HepG2 (cell line): Measurements from ENCODE around the gene NRG3. TPM values are rescaled to one million over a fixed set of nuclear protein-coding genes. Genes with fewer than 3 reads are reported as not detected.

ENCODE experiments used
- AHDC1 ChIP-seq: sonication (generic); formaldehyde crosslinking; IDR thresholded peaks from 2 replicates; pipeline ENCODE4 v1.5.1; 2020; ENCODE audit warnings: mild to moderate bottlenecking, missing genetic modification reagents, borderline replicate concordance
- NFAT5 ChIP-seq: sonication (generic); formaldehyde crosslinking; IDR thresholded peaks from 2 replicates; pipeline ENCODE4 v1.4.0; 2020; ENCODE audit warnings: missing genetic modification reagents
- TIGD3 ChIP-seq: sonication (generic); formaldehyde crosslinking; IDR thresholded peaks from 2 replicates; pipeline ENCODE4 v1.5.1; 2020; ENCODE audit warnings: mild to moderate bottlenecking, missing genetic modification reagents, borderline replicate concordance
- polyA plus RNA-seq, 8 experiments: library from polyadenylated mRNA; depleted of rRNA in 3 of 8; stranded (reverse) in 7 of 8; unstranded in 1 of 8; fragments of >200 nt; fragmentation: Illumina TruSeq in 4 of 8; extraction: Trizol in 4 of 8; gene quantifications; 2 replicates each; pipeline versions ENCODE4 v1.2.1 to v1.2.3, GENCODE V29; 2011 to 2016; ENCODE audit warnings: low read depth in 4 of 8, missing spikeins in 1 of 8, mixed read lengths in 1 of 8; ENCODE audit not compliant: insufficient read depth in 1 of 8
- total RNA-seq, 5 experiments: library from RNA; depleted of rRNA; stranded (reverse); fragments of >200 nt; fragmentation: Illumina TruSeq; extraction: Trizol; gene quantifications; 2 replicates each; pipeline ENCODE4 v1.2.3, GENCODE V29; 2016; ENCODE audit warnings: low read depth in 1 of 5

NRG3 gene
- total and polyA plus RNA-seq, 2 of the 13 experiments (the other 11 are each of a cell fraction or from before 2014, with no cell fraction given) = not detected

GRCh38 chr10:82757901-82758300 is 882.9 kb downstream of the NRG3 start (continued):
- TF ChIP-seq NFAT5 (CRISPR knock-in tag) (no peak), TIGD3 (CRISPR knock-in tag) (no peak), AHDC1 (CRISPR knock-in tag) (no peak)
